ENCODE data around the gene ADAMTS3.

DNA sequence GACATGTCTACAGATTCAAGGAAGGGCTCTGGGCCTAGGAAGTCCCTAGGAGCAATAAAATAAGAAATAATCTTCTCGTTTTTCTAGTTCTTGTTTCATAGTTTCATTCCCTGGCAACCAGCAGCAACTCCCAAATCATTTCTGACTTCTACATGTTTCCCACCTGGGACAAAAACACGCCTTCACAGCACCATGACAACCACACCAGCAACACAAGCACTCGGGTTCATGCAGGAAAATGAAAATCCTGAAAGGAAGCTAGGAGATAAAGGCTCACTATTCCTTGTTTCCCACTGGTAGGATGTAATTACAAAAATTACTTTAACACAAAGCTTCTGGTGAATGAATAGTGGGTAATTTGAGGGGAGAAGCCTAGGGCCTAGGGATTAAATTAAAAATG lies 158.9 kb downstream of the ADAMTS3 start:
- TF ChIP-seq, protein P1, sequence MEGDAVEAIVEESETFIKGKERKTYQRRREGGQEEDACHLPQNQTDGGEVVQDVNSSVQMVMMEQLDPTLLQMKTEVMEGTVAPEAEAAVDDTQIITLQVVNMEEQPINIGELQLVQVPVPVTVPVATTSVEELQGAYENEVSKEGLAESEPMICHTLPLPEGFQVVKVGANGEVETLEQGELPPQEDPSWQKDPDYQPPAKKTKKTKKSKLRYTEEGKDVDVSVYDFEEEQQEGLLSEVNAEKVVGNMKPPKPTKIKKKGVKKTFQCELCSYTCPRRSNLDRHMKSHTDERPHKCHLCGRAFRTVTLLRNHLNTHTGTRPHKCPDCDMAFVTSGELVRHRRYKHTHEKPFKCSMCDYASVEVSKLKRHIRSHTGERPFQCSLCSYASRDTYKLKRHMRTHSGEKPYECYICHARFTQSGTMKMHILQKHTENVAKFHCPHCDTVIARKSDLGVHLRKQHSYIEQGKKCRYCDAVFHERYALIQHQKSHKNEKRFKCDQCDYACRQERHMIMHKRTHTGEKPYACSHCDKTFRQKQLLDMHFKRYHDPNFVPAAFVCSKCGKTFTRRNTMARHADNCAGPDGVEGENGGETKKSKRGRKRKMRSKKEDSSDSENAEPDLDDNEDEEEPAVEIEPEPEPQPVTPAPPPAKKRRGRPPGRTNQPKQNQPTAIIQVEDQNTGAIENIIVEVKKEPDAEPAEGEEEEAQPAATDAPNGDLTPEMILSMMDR (IDR thresholded peaks at IDR 0.05) = no peak
- TF ChIP-seq POLR2AphosphoS5 (IDR thresholded peaks at IDR 0.05; ENCODE audit: low read depth, low read length) = no peak
- TF ChIP-seq, protein P2, sequence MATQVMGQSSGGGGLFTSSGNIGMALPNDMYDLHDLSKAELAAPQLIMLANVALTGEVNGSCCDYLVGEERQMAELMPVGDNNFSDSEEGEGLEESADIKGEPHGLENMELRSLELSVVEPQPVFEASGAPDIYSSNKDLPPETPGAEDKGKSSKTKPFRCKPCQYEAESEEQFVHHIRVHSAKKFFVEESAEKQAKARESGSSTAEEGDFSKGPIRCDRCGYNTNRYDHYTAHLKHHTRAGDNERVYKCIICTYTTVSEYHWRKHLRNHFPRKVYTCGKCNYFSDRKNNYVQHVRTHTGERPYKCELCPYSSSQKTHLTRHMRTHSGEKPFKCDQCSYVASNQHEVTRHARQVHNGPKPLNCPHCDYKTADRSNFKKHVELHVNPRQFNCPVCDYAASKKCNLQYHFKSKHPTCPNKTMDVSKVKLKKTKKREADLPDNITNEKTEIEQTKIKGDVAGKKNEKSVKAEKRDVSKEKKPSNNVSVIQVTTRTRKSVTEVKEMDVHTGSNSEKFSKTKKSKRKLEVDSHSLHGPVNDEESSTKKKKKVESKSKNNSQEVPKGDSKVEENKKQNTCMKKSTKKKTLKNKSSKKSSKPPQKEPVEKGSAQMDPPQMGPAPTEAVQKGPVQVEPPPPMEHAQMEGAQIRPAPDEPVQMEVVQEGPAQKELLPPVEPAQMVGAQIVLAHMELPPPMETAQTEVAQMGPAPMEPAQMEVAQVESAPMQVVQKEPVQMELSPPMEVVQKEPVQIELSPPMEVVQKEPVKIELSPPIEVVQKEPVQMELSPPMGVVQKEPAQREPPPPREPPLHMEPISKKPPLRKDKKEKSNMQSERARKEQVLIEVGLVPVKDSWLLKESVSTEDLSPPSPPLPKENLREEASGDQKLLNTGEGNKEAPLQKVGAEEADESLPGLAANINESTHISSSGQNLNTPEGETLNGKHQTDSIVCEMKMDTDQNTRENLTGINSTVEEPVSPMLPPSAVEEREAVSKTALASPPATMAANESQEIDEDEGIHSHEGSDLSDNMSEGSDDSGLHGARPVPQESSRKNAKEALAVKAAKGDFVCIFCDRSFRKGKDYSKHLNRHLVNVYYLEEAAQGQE (IDR thresholded peaks at IDR 0.05; ENCODE audit: insufficient read depth in 1 of 2, low read depth in 2 of 2, low read length in 1 of 2) = no peak
- no peak for TF ChIP-seq TCF7L2 (IDR thresholded peaks at IDR 0.05; ENCODE audit: low read depth, low read length)

Data from Panc1 (cell line).